ENCODE data around the gene B4GALNT3.

The B4GALNT3 gene

GRCh38 chr12:449203-449602, 10.5 kb upstream of the B4GALNT3 start:
- no peak for DNase-seq (ENCODE audit: low spot score)
- no peak for TF ChIP-seq CTCF (IDR thresholded peaks at IDR 0.05; ENCODE audit: borderline replicate concordance, control extremely low read depth, extremely low read depth, insufficient read depth, missing control alignments)
- in situ Hi-C loops (cut with MboI; ENCODE audit: low sequenced_read_pairs, unreplicated experiment): no loop called here

GRCh38 chr12:450438-450837, 9.3 kb upstream of the B4GALNT3 start:
- TF ChIP-seq CTCF (IDR thresholded peaks at IDR 0.05; ENCODE audit: borderline replicate concordance, control extremely low read depth, extremely low read depth, insufficient read depth, missing control alignments): no peak
- in situ Hi-C loops (cut with MboI; ENCODE audit: low sequenced_read_pairs, unreplicated experiment): no loop called here

GRCh38 chr12:452667-453210, 7.0 kb upstream of the B4GALNT3 start:
- in situ Hi-C loops (cut with MboI; ENCODE audit: low sequenced_read_pairs, unreplicated experiment): no loop called here
- DNase-seq (ENCODE audit: low spot score): peak; percentile 77
- peak; percentile 79 for TF ChIP-seq CTCF (IDR thresholded peaks at IDR 0.05; ENCODE audit: borderline replicate concordance, control extremely low read depth, extremely low read depth, insufficient read depth, missing control alignments)

More at GRCh38 chr12:450438-450837, 9.3 kb upstream of the B4GALNT3 start:
- no peak for DNase-seq (ENCODE audit: low spot score)

- in situ Hi-C loops (cut with MboI; ENCODE audit: low sequenced_read_pairs, unreplicated experiment): no loop called here
- DNase-seq (ENCODE audit: low spot score): no peak
These were observed 4.9 kb upstream of the B4GALNT3 start for GRCh38 chr12:454833-455232.

GRCh38 chr12:455821-456220, 3.9 kb upstream of the B4GALNT3 start:
- in situ Hi-C loops (cut with MboI; ENCODE audit: low sequenced_read_pairs, unreplicated experiment): no loop called here
- TF ChIP-seq CTCF (IDR thresholded peaks at IDR 0.05; ENCODE audit: borderline replicate concordance, control extremely low read depth, extremely low read depth, insufficient read depth, missing control alignments): no peak
- DNase-seq (ENCODE audit: low spot score): no peak

More at GRCh38 chr12:454833-455232, 4.9 kb upstream of the B4GALNT3 start:
- no peak for TF ChIP-seq CTCF (IDR thresholded peaks at IDR 0.05; ENCODE audit: borderline replicate concordance, control extremely low read depth, extremely low read depth, insufficient read depth, missing control alignments)

GRCh38 chr12:457676-458075, 2.1 kb upstream of the B4GALNT3 start:
- no peak for TF ChIP-seq CTCF (IDR thresholded peaks at IDR 0.05; ENCODE audit: borderline replicate concordance, control extremely low read depth, extremely low read depth, insufficient read depth, missing control alignments)
- in situ Hi-C loops (cut with MboI; ENCODE audit: low sequenced_read_pairs, unreplicated experiment): no loop called here
- no peak for DNase-seq (ENCODE audit: low spot score)
